ENCODE measurements around the gene GSK3B. TPM values are rescaled to one million over a fixed set of nuclear protein-coding genes. Genes with fewer than 3 reads are reported as not detected.

The GSK3B gene
- total RNA-seq, 2 experiments from 2014 or later: 35.1 to 35.9 TPM

GRCh38 chr3:119790369-119790768 is 303.9 kb downstream of the GSK3B start:
- DNase-seq: no peak
- no peaks in the 10 kb centered on the region for H3K4me1 Mint-ChIP-seq
- H3K27me3 Mint-ChIP-seq: peaks cover 2% of the 10 kb centered on the region
- no peak for ATAC-seq
- H3K4me3 Mint-ChIP-seq: no peak overlapping the region
- peaks cover 2% of the 10 kb centered on the region for H3K9me3 Mint-ChIP-seq (ENCODE audit: low read depth)
- H3K27ac Mint-ChIP-seq: no peak overlapping the region
- H3K36me3 Mint-ChIP-seq: peaks cover 2% of the 10 kb centered on the region
- CTCF ChIA-PET: no interaction called here

GRCh38 chr3:119786409-119786808 is 307.8 kb downstream of the GSK3B start:
- peaks cover 2% of the 10 kb centered on the region for H3K9me3 Mint-ChIP-seq (ENCODE audit: low read depth)
- no peaks in the 10 kb centered on the region for H3K4me1 Mint-ChIP-seq
- no peaks in the 10 kb centered on the region for H3K27me3 Mint-ChIP-seq
- no peak overlapping the region for H3K4me3 Mint-ChIP-seq
- no peak overlapping the region for H3K27ac Mint-ChIP-seq
- CTCF ChIA-PET: no interaction called here
- no peak for ATAC-seq
- no peak for DNase-seq
- peaks cover 2% of the 10 kb centered on the region for H3K36me3 Mint-ChIP-seq

GRCh38 chr3:119783883-119784282 is 310.4 kb downstream of the GSK3B start:
- Mint-ChIP-seq H3K4me1 (peaks cover 4% of the 10 kb centered on the region), H3K36me3 (no peaks in the 10 kb centered on the region), H3K27ac (no peak overlapping the region), H3K27me3 (no peaks in the 10 kb centered on the region), H3K4me3 (no peak overlapping the region), H3K9me3 (ENCODE audit: low read depth) (no peaks in the 10 kb centered on the region)
- no peak for DNase-seq
- no peak for ATAC-seq
- CTCF ChIA-PET: no interaction called here

GRCh38 chr3:119783255-119783654 is 311.0 kb downstream of the GSK3B start:
- H3K9me3 Mint-ChIP-seq (ENCODE audit: low read depth): no peaks in the 10 kb centered on the region
- H3K4me1 Mint-ChIP-seq: peaks cover 4% of the 10 kb centered on the region
- ATAC-seq: no peak
- no peaks in the 10 kb centered on the region for H3K27me3 Mint-ChIP-seq
- H3K4me3 Mint-ChIP-seq: no peak overlapping the region
- CTCF ChIA-PET: no interaction called here
- H3K27ac Mint-ChIP-seq: no peak overlapping the region
- no peaks in the 10 kb centered on the region for H3K36me3 Mint-ChIP-seq
- DNase-seq: no peak

- DNase-seq (no peak), ATAC-seq (no peak)
- no peaks in the 10 kb centered on the region for H3K9me3 Mint-ChIP-seq (ENCODE audit: low read depth)
- H3K36me3 Mint-ChIP-seq: no peaks in the 10 kb centered on the region
- CTCF ChIA-PET: no interaction called here
- H3K27ac Mint-ChIP-seq: no peak overlapping the region
- peaks cover 4% of the 10 kb centered on the region for H3K4me1 Mint-ChIP-seq
- no peak overlapping the region for H3K4me3 Mint-ChIP-seq
- no peaks in the 10 kb centered on the region for H3K27me3 Mint-ChIP-seq
Measured at GRCh38 chr3:119782460-119782859, 311.8 kb downstream of the GSK3B start.

GRCh38 chr3:119781330-119782198 is 312.7 kb downstream of the GSK3B start, which contains the start of gene NR1I2:
TSS of gene NR1I2 (plus strand) at chr3:119782101.
- Mint-ChIP-seq H3K4me3 (no peak within 1 kb of the TSS), H3K36me3 (no peaks in the 10 kb centered on the region), H3K9me3 (ENCODE audit: low read depth) (no peaks in the 10 kb centered on the region), H3K27me3 (no peaks in the 10 kb centered on the region), H3K27ac (no peak within 1 kb of the TSS), H3K4me1 (peaks cover 4% of the 10 kb centered on the region)
- CTCF ChIA-PET: no interaction called here
- DNase-seq: no peak
- no peak for ATAC-seq

- peaks cover 4% of the 10 kb centered on the region for H3K4me1 Mint-ChIP-seq
- CTCF ChIA-PET: no interaction called here
Measured at GRCh38 chr3:119779731-119780383, 314.4 kb downstream of the GSK3B start.

GRCh38 chr3:119778811-119779210 is 315.4 kb downstream of the GSK3B start:
- ATAC-seq: no peak

More at GRCh38 chr3:119779731-119780383, 314.4 kb downstream of the GSK3B start:
- DNase-seq (no peak), ATAC-seq (no peak)
- Mint-ChIP-seq H3K27ac (no peak overlapping the region), H3K27me3 (no peaks in the 10 kb centered on the region), H3K9me3 (ENCODE audit: low read depth) (peaks cover 4% of the 10 kb centered on the region), H3K36me3 (no peaks in the 10 kb centered on the region), H3K4me3 (no peak overlapping the region)

GRCh38 chr3:119778176-119778575 is 316.1 kb downstream of the GSK3B start:
- DNase-seq (no peak), ATAC-seq (no peak)
- peaks cover 4% of the 10 kb centered on the region for H3K4me1 Mint-ChIP-seq
- H3K27ac Mint-ChIP-seq: no peak overlapping the region
- H3K27me3 Mint-ChIP-seq: peaks cover 1% of the 10 kb centered on the region
- CTCF ChIA-PET: no interaction called here
- H3K36me3 Mint-ChIP-seq: no peaks in the 10 kb centered on the region
- H3K9me3 Mint-ChIP-seq (ENCODE audit: low read depth): peaks cover 4% of the 10 kb centered on the region
- H3K4me3 Mint-ChIP-seq: no peak overlapping the region

More at GRCh38 chr3:119778811-119779210, 315.4 kb downstream of the GSK3B start:
- Mint-ChIP-seq H3K27me3 (no peaks in the 10 kb centered on the region), H3K4me1 (peaks cover 4% of the 10 kb centered on the region), H3K27ac (no peak overlapping the region), H3K36me3 (no peaks in the 10 kb centered on the region), H3K4me3 (no peak overlapping the region), H3K9me3 (ENCODE audit: low read depth) (peaks cover 4% of the 10 kb centered on the region)
- CTCF ChIA-PET: no interaction called here
- no peak for DNase-seq

GRCh38 chr3:119776304-119776703 is 317.9 kb downstream of the GSK3B start:
- CTCF ChIA-PET: no interaction called here
- Mint-ChIP-seq H3K27ac (no peak overlapping the region), H3K4me3 (no peak overlapping the region), H3K4me1 (peaks cover 4% of the 10 kb centered on the region), H3K36me3 (no peaks in the 10 kb centered on the region), H3K9me3 (ENCODE audit: low read depth) (peaks cover 4% of the 10 kb centered on the region), H3K27me3 (peaks cover 15% of the 10 kb centered on the region)
- ATAC-seq: no peak
- DNase-seq: no peak

GRCh38 chr3:119774444-119774843 is 319.8 kb downstream of the GSK3B start:
- H3K27me3 Mint-ChIP-seq: peaks cover 18% of the 10 kb centered on the region
- CTCF ChIA-PET: no interaction called here
- no peaks in the 10 kb centered on the region for H3K36me3 Mint-ChIP-seq
- DNase-seq (no peak), ATAC-seq (no peak)
- peaks cover 4% of the 10 kb centered on the region for H3K9me3 Mint-ChIP-seq (ENCODE audit: low read depth)
- H3K4me1 Mint-ChIP-seq: no peaks in the 10 kb centered on the region
- H3K27ac Mint-ChIP-seq: no peak overlapping the region
- no peak overlapping the region for H3K4me3 Mint-ChIP-seq

Data from activated CD8-positive, alpha-beta memory T cell treated with anti-CD3 and anti-CD28 coated beads, Interleukin-2, amount 10 ng/mL, durations not matched to agents 7 days and 5 days (primary cell).